H1 (cell line): ENCODE results near the gene PREX1. TPM values are rescaled to one million over a fixed set of nuclear protein-coding genes. Genes with fewer than 3 reads are reported as not detected.

Experiments
- CTCF ChIA-PET: fragments of 300-600 bp; sonication (Branson Sonifier 250); formaldehyde crosslinking; loops from one replicate; lab custom pipeline; 2021; ENCODE audit not compliant: partially characterized antibody; lab: Charles Lee
- POLR2A ChIA-PET: fragments of 300-600 bp; sonication (Branson Sonifier 250); formaldehyde crosslinking; loops from one replicate; lab custom pipeline; 2021; ENCODE audit warnings: inconsistent platforms; ENCODE audit not compliant: partially characterized antibody; lab: Charles Lee
- DNase-seq, 2 experiments: peaks; one replicate each; pipeline versions ENCODE4 v3.0.0 to v3.0.0-alpha.2; 2010 to 2022; ENCODE audit warnings: low spot score in 2 of 2, low read depth in 1 of 2, mixed read lengths in 1 of 2
- FAIRE-seq: peaks from 2 replicates; lab custom pipeline; 2011; peaks lifted over from hg19 to GRCh38; lab: Jason Lieb, UNC
- H2AFZ ChIP-seq: 2 replicates; pipeline ENCODE4 v1.8.1; 2012; ENCODE audit warnings: low read length, inconsistent platforms
- H2AK5ac ChIP-seq: 2 replicates; pipeline ENCODE4 v1.6.1; 2013; ENCODE audit warnings: low read depth, low read length
- H2BK120ac ChIP-seq: replicated peaks from 2 replicates; pipeline ENCODE3; 2013; ENCODE audit warnings: low read depth, low read length, inconsistent platforms
- H2BK12ac ChIP-seq: 2 replicates; pipeline ENCODE4 v1.6.1; 2013; ENCODE audit warnings: low read depth, low read length
- H2BK15ac ChIP-seq: 2 replicates; pipeline ENCODE4 v1.6.1; 2013; ENCODE audit warnings: low read length
- H2BK20ac ChIP-seq: 2 replicates; pipeline ENCODE4 v1.6.1; 2013; ENCODE audit warnings: low read length
- H2BK5ac ChIP-seq: 2 replicates; pipeline ENCODE4 v1.6.1; 2013; ENCODE audit warnings: low read depth, low read length
- H3K14ac ChIP-seq: 2 replicates; pipeline ENCODE4 v1.6.1; 2013; ENCODE audit warnings: inconsistent platforms; ENCODE audit not compliant: insufficient read length
- H3K18ac ChIP-seq: 2 replicates; pipeline ENCODE4 v1.6.1; 2013; ENCODE audit warnings: low read length; ENCODE audit errors: extremely low read depth
- H3K23ac ChIP-seq: 2 replicates; pipeline ENCODE4 v1.6.1; 2013; ENCODE audit warnings: inconsistent platforms; ENCODE audit not compliant: insufficient read length
- H3K23me2 ChIP-seq: 2 replicates; pipeline ENCODE4 v1.6.1; 2013; ENCODE audit warnings: low read depth, low read length
- H3K27ac ChIP-seq: 2 replicates; pipeline ENCODE4 v1.6.1; 2011; ENCODE audit warnings: low read depth, low read length, inconsistent platforms
- H3K27me3 ChIP-seq, 4 experiments: replicated peaks in 1 of 4; 1 replicate in 1 of 4; 2 replicates in 3 of 4; pipeline versions ENCODE4 v1.6.1 to v1.8.1; 2011 to 2013; ENCODE audit warnings: low read length in 3 of 4, mild to moderate bottlenecking in 3 of 4, inconsistent platforms in 2 of 4, mixed read lengths in 2 of 4, moderate library complexity in 1 of 4; ENCODE audit not compliant: control insufficient read depth in 3 of 4, insufficient read depth in 3 of 4; ENCODE audit errors: extremely low read depth in 1 of 4
- H3K36me3 ChIP-seq, 4 experiments: 2 replicates each; pipeline versions ENCODE4 v1.6.1 to v1.8.1; 2011 to 2013; ENCODE audit warnings: mild to moderate bottlenecking in 4 of 4, low read length in 3 of 4, moderate library complexity in 2 of 4, control low read depth in 1 of 4, inconsistent platforms in 1 of 4; ENCODE audit not compliant: insufficient read depth in 4 of 4, control insufficient read depth in 2 of 4
- H3K4ac ChIP-seq: replicated peaks from 2 replicates; pipeline ENCODE3; 2013; ENCODE audit warnings: low read length, low read depth, mixed read lengths, inconsistent platforms; ENCODE audit not compliant: insufficient read length
- H3K4me1 ChIP-seq, 4 experiments: replicated peaks in 1 of 4; 1 replicate in 1 of 4; 2 replicates in 3 of 4; pipeline versions ENCODE4 v1.6.1 to v1.8.1; 2011 to 2013; ENCODE audit warnings: low read length in 3 of 4, inconsistent platforms in 2 of 4, mixed read lengths in 1 of 4; ENCODE audit not compliant: insufficient read depth in 4 of 4, control insufficient read depth in 3 of 4
- H3K4me2 ChIP-seq, 2 experiments: 2 replicates each; pipeline versions ENCODE4 v1.6.1 to v1.8.1; 2011 to 2013; ENCODE audit warnings: low read depth in 2 of 2, low read length in 2 of 2, control low read depth in 1 of 2, inconsistent platforms in 1 of 2, mild to moderate bottlenecking in 1 of 2; ENCODE audit not compliant: insufficient read depth in 1 of 2
- H3K4me3 ChIP-seq, 4 experiments: fragments of 200-600, 300-600 bp in 1 of 4; sonication (generic), shearing (Covaris generic), sonication (Bioruptor Twin) in 1 of 4; 2 replicates each; pipeline versions ENCODE4 v1.5.1 to v1.8.1; 2011 to 2016; ENCODE audit warnings: low read length in 4 of 4, low read depth in 3 of 4, control low read depth in 2 of 4, inconsistent platforms in 2 of 4, mild to moderate bottlenecking in 2 of 4, mixed read lengths in 1 of 4, moderate library complexity in 1 of 4; ENCODE audit not compliant: insufficient read depth in 2 of 4; ENCODE audit errors: extremely low read depth in 1 of 4
- H3K56ac ChIP-seq: replicated peaks from 2 replicates; pipeline ENCODE3; 2013; ENCODE audit warnings: low read depth, mild to moderate bottlenecking, mixed read lengths, low read length, inconsistent platforms; ENCODE audit not compliant: insufficient read length
- H3K79me1 ChIP-seq: 2 replicates; pipeline ENCODE4 v1.6.1; 2013; ENCODE audit warnings: low read depth, low read length, control low read depth
- H3K79me2 ChIP-seq, 2 experiments: 2 replicates each; pipeline versions ENCODE4 v1.6.1 to v1.8.1; 2012 to 2013; ENCODE audit warnings: low read length in 2 of 2, mild to moderate bottlenecking in 2 of 2, inconsistent platforms in 1 of 2; ENCODE audit not compliant: insufficient read depth in 2 of 2, control insufficient read depth in 1 of 2
- H3K9ac ChIP-seq, 4 experiments: replicated peaks in 1 of 4; 1 replicate in 1 of 4; 2 replicates in 3 of 4; pipeline versions ENCODE4 v1.6.1 to v1.8.1; 2011 to 2013; ENCODE audit warnings: low read depth in 3 of 4, low read length in 3 of 4, control low read depth in 2 of 4, mild to moderate bottlenecking in 2 of 4, moderate library complexity in 2 of 4, inconsistent platforms in 1 of 4; ENCODE audit errors: extremely low read depth in 1 of 4
- H3K9me3 ChIP-seq, 2 experiments: 2 replicates each; pipeline versions ENCODE4 v1.6.1 to v1.8.1; 2012 to 2013; ENCODE audit warnings: mild to moderate bottlenecking in 2 of 2, moderate library complexity in 2 of 2, control low read depth in 1 of 2, inconsistent platforms in 1 of 2, low read depth in 1 of 2, low read length in 1 of 2, mixed read lengths in 1 of 2; ENCODE audit not compliant: insufficient read depth in 2 of 2
- H4K20me1 ChIP-seq, 2 experiments: replicated peaks in 1 of 2; 2 replicates each; pipeline versions ENCODE3 to v1.8.1; 2011 to 2013; ENCODE audit warnings: inconsistent platforms in 2 of 2, low read length in 2 of 2, mild to moderate bottlenecking in 1 of 2; ENCODE audit not compliant: insufficient read depth in 2 of 2, control insufficient read depth in 1 of 2
- H4K5ac ChIP-seq: 2 replicates; pipeline ENCODE4 v1.6.1; 2013; ENCODE audit warnings: low read length, low read depth, mixed read lengths, inconsistent platforms; ENCODE audit not compliant: insufficient read length
- H4K8ac ChIP-seq: 2 replicates; pipeline ENCODE4 v1.8.0; 2013; ENCODE audit warnings: mild to moderate bottlenecking, moderate library complexity, low read length, inconsistent platforms; ENCODE audit not compliant: insufficient read depth; ENCODE audit errors: extremely low read depth
- H4K91ac ChIP-seq: replicated peaks from 2 replicates; pipeline ENCODE3; 2013; ENCODE audit warnings: low read length, mixed read lengths, inconsistent platforms; ENCODE audit not compliant: insufficient read length
- BACH1 ChIP-seq: IDR thresholded peaks from 2 replicates; pipeline ENCODE4 v1.6.1; 2012; ENCODE audit warnings: low read length, improper control_type of control experiment
- BCL11A ChIP-seq, 2 experiments: IDR thresholded peaks; one replicate each; pipeline ENCODE4 v1.6.1; 2011; ENCODE audit warnings: low read depth in 2 of 2, low read length in 2 of 2, mild to moderate bottlenecking in 2 of 2
- CEBPB ChIP-seq: IDR thresholded peaks from 2 replicates; pipeline ENCODE4 v1.6.1; 2012; ENCODE audit warnings: low read depth, low read length
- CHD2 ChIP-seq: IDR thresholded peaks from 2 replicates; pipeline ENCODE4 v1.6.1; 2012; ENCODE audit warnings: low read length, improper control_type of control experiment
- CREB1 ChIP-seq: IDR thresholded peaks from 2 replicates; pipeline ENCODE4 v1.6.1; 2012; ENCODE audit warnings: inconsistent platforms
- KDM4A ChIP-seq: IDR thresholded peaks from one replicate; pipeline ENCODE4 v1.7.1; 2012; ENCODE audit warnings: low read depth, mild to moderate bottlenecking, moderate library complexity, low read length, inconsistent platforms; ENCODE audit not compliant: severe bottlenecking
- POU5F1 ChIP-seq: IDR thresholded peaks from 2 replicates; pipeline ENCODE4 v1.6.1; 2011; ENCODE audit warnings: low read depth, mild to moderate bottlenecking, low read length, moderate library complexity
- SIX5 ChIP-seq: IDR thresholded peaks from 2 replicates; pipeline ENCODE4 v1.6.1; 2011; ENCODE audit warnings: mild to moderate bottlenecking, low read depth, low read length
- SP1 ChIP-seq: IDR thresholded peaks from 2 replicates; pipeline ENCODE4 v1.6.1; 2011; ENCODE audit warnings: low read depth, low read length
- SRF ChIP-seq: IDR thresholded peaks from 2 replicates; pipeline ENCODE4 v1.6.1; 2011; ENCODE audit warnings: mild to moderate bottlenecking, low read depth, low read length, moderate library complexity
- TAF7 ChIP-seq: optimal IDR thresholded peaks from 2 replicates; pipeline ENCODE3; 2011; ENCODE audit warnings: low read depth, mild to moderate bottlenecking, inconsistent platforms, low read length, moderate library complexity, borderline replicate concordance
- WGBS, 2 experiments: shearing (Covaris generic) in 1 of 2; methylation state at CpG; one replicate each; pipeline versions ENCODE4 v1.1.6 to v1.1.7; 2013 to 2015; ENCODE audit warnings: low lambda C conversion rate in 2 of 2, mixed read lengths in 2 of 2, inconsistent platforms in 1 of 2, low coverage in 1 of 2, missing lambda C conversion rate in 1 of 2; ENCODE audit not compliant: insufficient replicate concordance in 2 of 2, insufficient coverage in 1 of 2, insufficient read length in 1 of 2; ENCODE audit errors: extremely low coverage in 1 of 2, missing lambda C conversion rate in 1 of 2; 5-methylcytosine and 5-hydroxymethylcytosine counted together
- polyA plus RNA-seq, 7 experiments: library from polyadenylated mRNA; depleted of rRNA in 3 of 7; stranded (reverse) in 5 of 7; unstranded in 2 of 7; fragments of >200 nt in 5 of 7; fragments of 200-250 nt in 2 of 7; gene quantifications; 1 replicate in 5 of 7; 2 replicates in 1 of 7; 4 replicates in 1 of 7; pipeline versions ENCODE4 v1.2.1 to v1.2.3, GENCODE V29; 2011 to 2013; ENCODE audit warnings: missing spikeins in 2 of 7, mixed read lengths in 2 of 7
- total RNA-seq: library from RNA; stranded (reverse); fragmentation: NEBNext Ultra II Directional; extraction: Animal tissue kit (Norgen Biotek cat#: 25700); gene quantifications from 2 replicates; pipeline ENCODE4 v1.2.1, GENCODE V29; 2021
- TF ChIP-seq, protein P1 (sequence below): IDR thresholded peaks from 2 replicates; pipeline ENCODE4 v1.6.1; 2012; ENCODE audit warnings: low read length, inconsistent platforms

The PREX1 gene
- total and polyA plus RNA-seq, 2 of the 8 experiments (the other 6 are each of a cell fraction or from before 2014, with no cell fraction given): 10.7 to 12.8 TPM

DNA sequence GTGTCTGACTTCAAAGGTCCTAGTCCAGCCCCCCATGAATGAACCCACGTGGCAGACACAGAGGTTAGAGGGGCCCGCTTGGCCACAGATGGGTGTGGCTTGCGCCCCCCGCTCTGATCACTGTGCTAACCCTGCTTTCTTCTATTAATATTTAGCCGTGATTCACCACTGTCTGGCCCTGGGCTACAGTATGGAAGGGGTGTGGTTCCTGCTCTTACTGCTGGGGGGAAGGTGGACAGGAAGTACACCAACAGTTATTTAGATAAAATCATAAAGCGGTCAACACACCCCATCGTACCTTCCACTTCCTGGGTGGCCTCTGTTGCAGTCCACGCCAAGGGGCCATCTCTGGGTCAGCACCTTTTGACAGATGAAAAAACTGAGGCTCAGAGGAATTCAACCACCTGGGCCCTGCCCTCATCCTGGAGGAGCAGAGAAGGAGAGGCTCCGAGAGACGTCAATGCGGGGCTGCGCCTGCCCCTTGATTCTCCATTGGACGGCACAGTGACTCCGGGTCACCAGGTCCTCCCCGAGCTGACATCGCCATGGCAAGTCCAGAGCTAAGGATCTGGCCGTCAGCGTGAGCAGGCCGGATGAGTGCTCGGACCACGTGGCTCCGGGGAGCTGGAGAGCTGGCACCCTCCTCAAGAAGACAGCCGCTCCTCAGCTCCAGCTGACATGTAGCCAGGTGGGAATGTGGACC, 206.3 kb downstream of the PREX1 start:
- Histone ChIP-seq H3K23me2 (no peaks in the 10 kb centered on the region), H2BK15ac (0 out of 2 replicates have a peak overlapping the region, but pooled peaks have one; percentile 61), H2BK5ac (no peak overlapping the region), H3K4me2 (no peak overlapping the region), H3K27ac (no peak overlapping the region), H3K36me3 (no peaks in the 10 kb centered on the region), H3K56ac (no peak overlapping the region), H3K79me2 (no peaks in the 10 kb centered on the region), H3K79me1 (no peaks in the 10 kb centered on the region), H3K14ac (no peak overlapping the region), H3K4ac (no peak overlapping the region), H4K5ac (no peak overlapping the region), H3K23ac (no peak overlapping the region), H2BK20ac (no peak overlapping the region), H3K18ac (no peak overlapping the region), H2BK120ac (no peak overlapping the region), H2AK5ac (no peak overlapping the region), H2BK12ac (peak overlapping the region; percentile 68; the same call in 1 of the 2 replicates), H3K9ac (no peak overlapping the region), H2AFZ (no peak overlapping the region), H3K27me3 (no peaks in the 10 kb centered on the region), H4K8ac (peak overlapping the region; percentile 38; the same call in 1 of the 2 replicates), H4K91ac (no peak overlapping the region), H4K20me1 (no peaks in the 10 kb centered on the region), H3K9me3 (no peaks in the 10 kb centered on the region), H3K4me3 (no peak overlapping the region), H3K4me1 (peaks cover 0 to 5% (median 2%) of the 10 kb centered on the region in 4 experiments; a peak in 3 of 7 replicates)
- ChIA-PET CTCF (interaction anchor here (0.6 to 4.6 kb wide), 69 partner anchors 9 to 958 kb away, joined by 3 to 27 read pairs (median 5); no protein-coding TSS in a partner anchor), POLR2A (interaction anchor here (1.5 kb wide), 1 partner anchor 957 kb away, joined by 4 read pairs; no protein-coding TSS in a partner anchor)
- FAIRE-seq (no peak), DNase-seq (no peak)
- WGBS, 2 experiments: 88% methylated on average over 21 of the region's 23 CpGs; no CpG with 5 or more reads in 1 of the 2 experiments
- no peak for TF ChIP-seq POU5F1
- no peak for TF ChIP-seq CHD2
- TF ChIP-seq BACH1: no peak
- TF ChIP-seq CREB1: no peak
- no peak for TF ChIP-seq SIX5
- TF ChIP-seq, protein P1, sequence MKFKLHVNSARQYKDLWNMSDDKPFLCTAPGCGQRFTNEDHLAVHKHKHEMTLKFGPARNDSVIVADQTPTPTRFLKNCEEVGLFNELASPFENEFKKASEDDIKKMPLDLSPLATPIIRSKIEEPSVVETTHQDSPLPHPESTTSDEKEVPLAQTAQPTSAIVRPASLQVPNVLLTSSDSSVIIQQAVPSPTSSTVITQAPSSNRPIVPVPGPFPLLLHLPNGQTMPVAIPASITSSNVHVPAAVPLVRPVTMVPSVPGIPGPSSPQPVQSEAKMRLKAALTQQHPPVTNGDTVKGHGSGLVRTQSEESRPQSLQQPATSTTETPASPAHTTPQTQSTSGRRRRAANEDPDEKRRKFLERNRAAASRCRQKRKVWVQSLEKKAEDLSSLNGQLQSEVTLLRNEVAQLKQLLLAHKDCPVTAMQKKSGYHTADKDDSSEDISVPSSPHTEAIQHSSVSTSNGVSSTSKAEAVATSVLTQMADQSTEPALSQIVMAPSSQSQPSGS: no peak
- TF ChIP-seq TAF7: no peak
- TF ChIP-seq SRF: no peak
- no peak for TF ChIP-seq CEBPB
- no peak for TF ChIP-seq SP1
- TF ChIP-seq KDM4A: no peak
- no peak for TF ChIP-seq BCL11A (IDR thresholded peaks at IDR 0.05; ENCODE audit: low read depth in 2 of 2, low read length in 2 of 2)
